K562 (cell line): Measurements from ENCODE around the gene RBFOX1. TPM values are rescaled to one million over a fixed set of nuclear protein-coding genes. Genes with fewer than 3 reads are reported as not detected.

Experiments used
- ATAC-seq: fragments of 200-7000 bp; cut with Tn5 transposase; 3 replicates; pipeline ENCODE4 v1.9.1; 2020; ENCODE audit warnings: moderate library complexity
- BruUV-seq: library from RNA; stranded (reverse); fragments of 400-500 nt; replicated peaks from 2 replicates; lab custom pipeline; 2021; lab: Mats Ljungman, UMichigan
- CTCF ChIA-PET: fragments of 300-600 bp; formaldehyde crosslinking; extraction: SDS; loops from one replicate; lab custom pipeline; 2021; ENCODE audit warnings: low intra/inter-chr PET ratio; lab: Yijun Ruan, JAX
- POLR2A ChIA-PET: fragments of 300-600, 350-650 bp; sonication (Branson Sonifier 250); formaldehyde crosslinking; extraction: SDS; loops from one replicate; lab custom pipeline; 2021; ENCODE audit warnings: antibody characterized with exemption, inconsistent platforms; lab: Yijun Ruan, JAX
- DNase-seq, 4 experiments: peaks; one replicate each; pipeline versions ENCODE4 v3.0.0 to v3.0.0-alpha.2; 2011 to 2018; ENCODE audit warnings: low spot score in 3 of 4, mixed read lengths in 3 of 4; ENCODE audit errors: extremely low read depth in 1 of 4
- FAIRE-seq: peaks from 2 replicates; lab custom pipeline; 2011; peaks lifted over from hg19 to GRCh38; lab: Jason Lieb, UNC
- H2AFZ ChIP-seq: 2 replicates; pipeline ENCODE4 v1.6.0; 2011; ENCODE audit warnings: low read depth, low read length, control low read depth, inconsistent platforms
- H3K27ac ChIP-seq: fragments of 200-600 bp; 3 replicates; pipeline ENCODE4 v1.8.0; 2011; ENCODE audit warnings: low read depth, mild to moderate bottlenecking, control low read depth, inconsistent platforms, low read length, moderate library complexity, mixed read lengths; ENCODE audit errors: extremely low read depth
- H3K27me3 ChIP-seq, 2 experiments: fragments of 300-600 bp in 1 of 2; 2 replicates in 1 of 2; 3 replicates in 1 of 2; pipeline versions ENCODE4 v1.6.0 to v1.8.0; 2011; ENCODE audit warnings: inconsistent platforms in 2 of 2, low read length in 2 of 2, mild to moderate bottlenecking in 1 of 2, mixed read lengths in 1 of 2, moderate library complexity in 1 of 2; ENCODE audit not compliant: control insufficient read depth in 2 of 2, insufficient read depth in 2 of 2
- H3K36me3 ChIP-seq: fragments of 300-600 bp; 3 replicates; pipeline ENCODE4 v1.8.0; 2011; ENCODE audit warnings: mild to moderate bottlenecking, low read length, inconsistent platforms; ENCODE audit not compliant: control insufficient read depth, insufficient read depth
- H3K4me1 ChIP-seq, 2 experiments: fragments of 200-600 bp in 1 of 2; replicated peaks in 1 of 2; 2 replicates in 1 of 2; 3 replicates in 1 of 2; pipeline versions ENCODE4 v1.5.1 to v1.8.0; 2011; ENCODE audit warnings: inconsistent platforms in 2 of 2, low read length in 2 of 2, mild to moderate bottlenecking in 1 of 2, mixed read lengths in 1 of 2, moderate library complexity in 1 of 2; ENCODE audit not compliant: control insufficient read depth in 2 of 2, insufficient read depth in 2 of 2
- H3K4me2 ChIP-seq: 2 replicates; pipeline ENCODE4 v1.6.1; 2011; ENCODE audit warnings: low read length, control low read depth, inconsistent platforms, mixed read lengths; ENCODE audit not compliant: insufficient read depth
- H3K4me3 ChIP-seq: fragments of 200-600 bp; sonication (generic), shearing (Covaris generic); 2 replicates; pipeline ENCODE4 v1.5.1; 2016; ENCODE audit warnings: control low read depth, inconsistent platforms
- H3K79me2 ChIP-seq: fragments of 200-600 bp; 3 replicates; pipeline ENCODE4 v1.8.0; 2011; ENCODE audit warnings: low read length, inconsistent platforms; ENCODE audit not compliant: control insufficient read depth, insufficient read depth
- H3K9ac ChIP-seq, 2 experiments: 2 replicates each; pipeline versions ENCODE4 v1.6.0 to v1.6.1; 2011; ENCODE audit warnings: low read depth in 2 of 2, low read length in 2 of 2, control low read depth in 1 of 2, inconsistent platforms in 1 of 2, mild to moderate bottlenecking in 1 of 2, mixed read lengths in 1 of 2; ENCODE audit not compliant: insufficient read depth in 1 of 2
- H3K9me1 ChIP-seq: one replicate; pipeline ENCODE4 v1.6.0; 2011; ENCODE audit warnings: inconsistent platforms, mild to moderate bottlenecking, low read length, moderate library complexity; ENCODE audit not compliant: control insufficient read depth, insufficient read depth
- H3K9me3 ChIP-seq: replicated peaks from 2 replicates; pipeline ENCODE4 v1.5.1; 2011; ENCODE audit warnings: low read depth, low read length, inconsistent platforms; ENCODE audit not compliant: control insufficient read depth, insufficient read depth
- H4K20me1 ChIP-seq: replicated peaks from 2 replicates; pipeline ENCODE4 v1.6.1; 2011; ENCODE audit warnings: low read length, inconsistent platforms, mixed read lengths; ENCODE audit not compliant: control insufficient read depth, insufficient read depth
- ELF2 ChIP-seq: fragments of 250-450 bp; sonication (Bioruptor Pico); IDR thresholded peaks from 2 replicates; pipeline ENCODE4 v1.5.0; 2021; ENCODE audit warnings: mild to moderate bottlenecking
- ELK3 ChIP-seq: fragments of 450-650 bp; formaldehyde crosslinking; IDR thresholded peaks from 2 replicates; pipeline ENCODE4 v1.4.0; 2020; ENCODE audit warnings: mild to moderate bottlenecking
- FIP1L1 ChIP-seq: fragments of 200-400 bp; formaldehyde crosslinking; IDR thresholded peaks from 2 replicates; pipeline ENCODE4 v1.6.1; 2018; ENCODE audit warnings: mild to moderate bottlenecking, low read depth, low read length; ENCODE audit not compliant: poor library complexity, severe bottlenecking
- FOSL1 ChIP-seq: fragments of 200-800 bp; sonication (Bioruptor generic); conservative IDR thresholded peaks from 2 replicates; pipeline ENCODE4 v1.6.1; 2016; ENCODE audit warnings: missing genetic modification characterization, missing compliant biosample characterization
- GATAD2A ChIP-seq: fragments of 450-650 bp; IDR thresholded peaks from 2 replicates; pipeline ENCODE4 v1.6.1; 2017
- MCM5 ChIP-seq: fragments of 450-650 bp; IDR thresholded peaks from 2 replicates; pipeline ENCODE4 v1.6.1; 2016; ENCODE audit warnings: low read depth
- PRPF4 ChIP-seq: fragments of 200-400 bp; formaldehyde crosslinking; IDR thresholded peaks from one replicate; pipeline ENCODE4 v1.6.1; 2017; ENCODE audit warnings: low read length, low read depth, mild to moderate bottlenecking; ENCODE audit not compliant: insufficient read depth, poor library complexity, severe bottlenecking
- RBM25 ChIP-seq: fragments of 200-400 bp; formaldehyde crosslinking; IDR thresholded peaks from 2 replicates; pipeline ENCODE4 v1.6.1; 2018; ENCODE audit warnings: low read length, low read depth, moderate library complexity; ENCODE audit not compliant: severe bottlenecking
- SLC30A9 ChIP-seq: fragments of 250-450 bp; sonication (Bioruptor Pico); IDR thresholded peaks from 2 replicates; pipeline ENCODE4 v1.8.0; 2022; ENCODE audit warnings: mild to moderate bottlenecking, moderate library complexity
- TBP ChIP-seq: optimal IDR thresholded peaks from 2 replicates; pipeline ENCODE3; 2011; ENCODE audit warnings: low read depth, low read length, improper control_type of control experiment
- ZFP36 ChIP-seq: fragments of 150-350 bp; IDR thresholded peaks from 2 replicates; pipeline ENCODE4 v1.6.1; 2018; ENCODE audit warnings: low read length, low read depth; ENCODE audit not compliant: partially characterized antibody
- ZNF511 ChIP-seq: sonication (generic); formaldehyde crosslinking; IDR thresholded peaks from 2 replicates; pipeline ENCODE4 v1.8.0; 2022; ENCODE audit warnings: mild to moderate bottlenecking, missing genetic modification reagents
- ZZZ3 ChIP-seq: fragments of 450-650 bp; IDR thresholded peaks from 2 replicates; pipeline ENCODE4 v1.6.1; 2016; ENCODE audit warnings: antibody characterized with exemption, mild to moderate bottlenecking, moderate library complexity
- WGBS: fragments of 100-300 bp; shearing (Covaris generic); methylation state at CpG from one replicate; pipeline ENCODE4 v1.1.6; 2016; ENCODE audit warnings: low coverage, mixed read lengths; ENCODE audit not compliant: insufficient coverage; ENCODE audit errors: missing lambda C conversion rate; 5-methylcytosine and 5-hydroxymethylcytosine counted together
- in situ Hi-C: fragments of 300-500 bp; cut with MboI; formaldehyde crosslinking; loops from 4 replicates; pipeline ENCODE4 v1.15.0; 2018; ENCODE audit warnings: inconsistent platforms, mixed read lengths
- intact Hi-C: fragments of 100-400 bp; cut with micrococcal nuclease; formaldehyde crosslinking; loops from 2 replicates; pipeline ENCODE4 v1.14.2; 2022
- polyA plus RNA-seq, 8 experiments: library from polyadenylated mRNA; depleted of rRNA in 4 of 8; stranded (reverse) in 5 of 8; unstranded in 3 of 8; fragments of >200 nt; fragmentation: Nextera tagmentation in 2 of 8; fragmentation: Illumina TruSeq in 1 of 8; extraction: Ambion mirVana in 2 of 8; extraction: Trizol in 1 of 8; gene quantifications; 2 replicates each; pipeline versions ENCODE4 v1.2.1 to v1.2.3, GENCODE V29; 2011 to 2014; ENCODE audit warnings: inconsistent platforms in 1 of 8, missing spikeins in 1 of 8
- total RNA-seq, 7 experiments: library from RNA; depleted of rRNA in 6 of 7; stranded (reverse); fragments of >200 nt in 6 of 7; fragmentation: Illumina TruSeq in 2 of 7; extraction: Trizol in 2 of 7; gene quantifications; 2 replicates each; pipeline versions ENCODE4 v1.2.1 to v1.2.3, GENCODE V29; 2011 to 2021; ENCODE audit warnings: low replicate concordance in 1 of 7
- TF ChIP-seq, protein P1 (sequence below): sonication (generic); formaldehyde crosslinking; IDR thresholded peaks from 2 replicates; pipeline ENCODE4 v1.8.1; 2023; ENCODE audit warnings: mild to moderate bottlenecking, missing genetic modification reagents
- TF ChIP-seq, protein P2 (sequence below): sonication (generic); formaldehyde crosslinking; IDR thresholded peaks from 2 replicates; pipeline ENCODE4 v1.9.0; 2022; ENCODE audit warnings: mild to moderate bottlenecking, missing genetic modification reagents

RBFOX1 gene
- total and polyA plus RNA-seq, 9 of the 15 experiments (the other 6 are each of a cell fraction or from before 2014, with no cell fraction given) = 0.03 TPM; not detected in 8

DNA sequence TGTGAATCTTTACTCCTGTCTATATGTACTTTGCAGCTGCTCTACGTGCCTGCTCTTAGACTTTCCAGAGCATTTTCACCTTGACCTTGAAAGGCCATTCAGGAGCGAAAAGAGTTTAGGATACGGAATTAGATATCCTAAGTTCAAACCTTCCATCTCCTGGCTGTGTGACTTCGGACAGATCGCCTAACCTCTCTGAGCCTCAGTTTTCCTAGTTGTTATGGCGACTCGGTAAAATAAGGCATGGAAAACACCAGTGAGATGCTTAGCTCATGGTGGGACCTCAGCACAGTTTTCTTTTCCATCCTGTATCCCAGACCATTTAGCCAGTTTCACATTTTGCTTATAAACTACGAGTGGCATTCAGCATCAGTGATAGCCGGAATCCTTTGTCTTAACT is 233.7 kb downstream of the RBFOX1 start:
- H3K9me3 ChIP-seq = no peaks in the 10 kb centered on the region
- no peak overlapping the region for H3K4me2 ChIP-seq
- H3K79me2 ChIP-seq = no peaks in the 10 kb centered on the region
- CTCF ChIA-PET = no interaction called here
- H3K4me1 ChIP-seq = no peaks in the 10 kb centered on the region
- BruUV-seq = no TSS peak
- no peaks in the 10 kb centered on the region for H3K9me1 ChIP-seq
- H3K4me3 ChIP-seq = no peak overlapping the region
- intact Hi-C loops (no loop called here), in situ Hi-C loops (no loop called here)
- no peak for FAIRE-seq
- H3K27ac ChIP-seq = no peak overlapping the region
- no peaks in the 10 kb centered on the region for H3K36me3 ChIP-seq
- ATAC-seq = no peak
- 2% methylated on average over 9 of the region's 9 CpGs for WGBS
- DNase-seq = no peak
- POLR2A ChIA-PET = no interaction called here
- TF ChIP-seq ZZZ3 (no peak), RBM25 (peak; percentile 76), ZFP36 (peak; percentile 77), FIP1L1 (no peak)
- TF ChIP-seq, all 486 proteins: peak for 2
- no peaks in the 10 kb centered on the region for H4K20me1 ChIP-seq
- no peak overlapping the region for H2AFZ ChIP-seq
- peaks cover 3 to 4% of the 10 kb centered on the region in 2 experiments; a peak in 3 of 5 replicates for H3K27me3 ChIP-seq
- H3K9ac ChIP-seq = no peak overlapping the region

DNA sequence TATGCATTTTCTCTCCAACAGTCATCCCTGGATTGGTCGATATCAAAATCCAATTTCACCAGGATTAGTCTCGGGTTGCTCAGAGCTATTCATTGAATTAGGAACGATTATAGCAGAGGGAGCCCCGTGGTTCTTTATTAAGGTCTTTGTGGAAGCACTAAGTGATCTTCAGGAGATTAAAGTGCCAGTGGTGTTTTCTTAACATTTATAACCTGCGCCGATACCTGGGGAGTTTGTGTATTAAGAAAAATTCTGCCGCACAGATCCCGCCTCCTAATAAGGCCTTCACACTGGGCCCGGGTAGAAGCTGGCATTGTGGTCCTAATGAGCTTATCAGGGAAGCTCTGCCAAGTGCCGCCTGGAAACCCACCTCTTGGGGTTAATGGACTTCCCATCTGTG is 238.7 kb downstream of the RBFOX1 start:
- Histone ChIP-seq H3K9me1 (no peaks in the 10 kb centered on the region), H3K79me2 (no peaks in the 10 kb centered on the region), H3K27me3 (peaks cover 0 to 10% of the 10 kb centered on the region in 2 experiments; a peak in 2 of 5 replicates), H3K27ac (no peak overlapping the region), H3K4me2 (no peak overlapping the region), H2AFZ (no peak overlapping the region), H3K9me3 (no peaks in the 10 kb centered on the region), H3K4me1 (no peaks in the 10 kb centered on the region), H4K20me1 (no peaks in the 10 kb centered on the region), H3K36me3 (no peaks in the 10 kb centered on the region), H3K9ac (no peak overlapping the region), H3K4me3 (no peak overlapping the region)
- no peak for ATAC-seq
- no TSS peak for BruUV-seq
- no peak for DNase-seq
- ChIA-PET POLR2A (interaction anchor here (0.6 kb wide), 1 partner anchor 1869 kb away, joined by 3 read pairs; no protein-coding TSS in a partner anchor), CTCF (no interaction called here)
- WGBS = 0% methylated on average over 10 of the region's 10 CpGs
- in situ Hi-C loops (no loop called here), intact Hi-C loops (no loop called here)
- no peak for FAIRE-seq
- TF ChIP-seq PRPF4 (no peak), SLC30A9 (CRISPR knock-in tag) (no peak), ELF2 (no peak), FOSL1 (tag) (no peak), GATAD2A (no peak), TBP (no peak), MCM5 (no peak), ELK3 (no peak), ZNF511 (CRISPR knock-in tag) (no peak)
- TF ChIP-seq, protein P1, sequence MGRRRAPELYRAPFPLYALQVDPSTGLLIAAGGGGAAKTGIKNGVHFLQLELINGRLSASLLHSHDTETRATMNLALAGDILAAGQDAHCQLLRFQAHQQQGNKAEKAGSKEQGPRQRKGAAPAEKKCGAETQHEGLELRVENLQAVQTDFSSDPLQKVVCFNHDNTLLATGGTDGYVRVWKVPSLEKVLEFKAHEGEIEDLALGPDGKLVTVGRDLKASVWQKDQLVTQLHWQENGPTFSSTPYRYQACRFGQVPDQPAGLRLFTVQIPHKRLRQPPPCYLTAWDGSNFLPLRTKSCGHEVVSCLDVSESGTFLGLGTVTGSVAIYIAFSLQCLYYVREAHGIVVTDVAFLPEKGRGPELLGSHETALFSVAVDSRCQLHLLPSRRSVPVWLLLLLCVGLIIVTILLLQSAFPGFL = no peak
- TF ChIP-seq, protein P2, sequence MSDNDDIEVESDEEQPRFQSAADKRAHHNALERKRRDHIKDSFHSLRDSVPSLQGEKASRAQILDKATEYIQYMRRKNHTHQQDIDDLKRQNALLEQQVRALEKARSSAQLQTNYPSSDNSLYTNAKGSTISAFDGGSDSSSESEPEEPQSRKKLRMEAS (CRISPR knock-in tag) = no peak
